D721Med (cell line): ENCODE results near the gene GSTCD.

Experiments
- DNase-seq: peaks from one replicate; pipeline ENCODE4 v3.0.0; 2011; ENCODE audit warnings: low spot score; ENCODE audit not compliant: insufficient read length
- FAIRE-seq: peaks from 2 replicates; lab custom pipeline; 2011; peaks lifted over from hg19 to GRCh38; lab: Jason Lieb, UNC
- CTCF ChIP-seq: IDR thresholded peaks from 2 replicates; pipeline ENCODE4 v1.5.1; 2012; ENCODE audit warnings: mild to moderate bottlenecking, control low read depth; ENCODE audit not compliant: insufficient read depth; ENCODE audit errors: missing control alignments

Gene GSTCD

DNA sequence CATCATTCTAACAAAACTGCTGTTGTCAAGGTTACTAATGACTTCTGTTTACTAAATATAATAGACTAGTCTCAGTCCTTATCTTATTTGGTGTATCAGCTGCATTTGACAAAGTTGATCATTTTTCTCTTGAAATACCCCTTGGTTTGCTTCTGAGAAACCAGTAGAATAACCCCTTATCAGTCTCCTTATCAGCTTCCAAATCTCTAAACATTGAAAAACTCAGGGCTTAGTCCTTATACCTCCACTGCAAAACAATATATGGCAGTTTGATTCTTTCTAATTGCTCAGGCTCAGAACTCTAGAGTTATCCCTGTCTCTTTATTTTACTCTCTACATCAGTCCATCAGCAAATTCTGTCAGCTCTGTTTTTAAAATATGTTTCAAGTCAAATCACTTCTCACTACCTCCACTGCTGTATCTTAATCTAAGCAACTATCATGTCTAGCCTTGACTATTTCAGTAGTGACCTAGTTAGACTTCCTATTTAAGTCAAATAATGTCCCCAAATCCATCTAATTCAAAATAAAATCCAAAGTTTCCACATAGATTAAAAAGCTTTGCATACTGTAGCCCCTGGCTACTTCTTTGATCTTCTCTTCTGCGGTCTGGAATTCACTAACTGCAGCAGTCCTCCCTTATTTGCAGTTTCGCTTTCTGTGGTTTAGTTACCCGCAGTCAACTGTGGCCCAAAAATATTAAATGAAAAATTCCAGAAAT lies 99.6 kb downstream of the GSTCD start:
- FAIRE-seq, result peak; percentile 11
- no peak for TF ChIP-seq CTCF

GRCh38 chr4:105808750-105809041 lies 100.1 kb downstream of the GSTCD start:
- DNase-seq, result no peak
- FAIRE-seq, result no peak

More for the DNA sequence above, 99.6 kb downstream of the GSTCD start:
- DNase-seq, result no peak

GRCh38 chr4:105815701-105816100 lies 107.1 kb downstream of the GSTCD start:
- no peak for TF ChIP-seq CTCF
- FAIRE-seq (no peak), DNase-seq (no peak)

More at GRCh38 chr4:105808750-105809041, 100.1 kb downstream of the GSTCD start:
- TF ChIP-seq CTCF, result no peak

DNA sequence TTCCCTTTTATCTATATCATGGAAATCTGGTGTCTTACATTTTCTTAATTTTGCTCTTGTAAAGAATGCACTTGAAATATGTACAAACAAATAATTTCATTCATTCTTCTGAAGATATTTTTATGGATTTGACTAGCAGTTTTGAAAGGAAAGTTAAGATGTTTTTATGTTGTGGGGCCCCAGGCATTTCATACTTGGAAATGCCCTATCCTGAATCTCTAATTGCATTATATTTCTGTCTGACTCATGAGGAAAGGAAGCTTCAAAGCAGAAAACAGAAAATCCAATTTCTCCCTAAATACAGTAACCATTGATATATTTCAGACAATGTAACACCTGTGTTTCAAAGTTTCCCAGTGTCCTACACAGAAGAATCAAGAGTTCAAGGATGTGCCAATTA lies 113.5 kb downstream of the GSTCD start:
- DNase-seq (no peak), FAIRE-seq (no peak)
- TF ChIP-seq CTCF, result no peak

DNA sequence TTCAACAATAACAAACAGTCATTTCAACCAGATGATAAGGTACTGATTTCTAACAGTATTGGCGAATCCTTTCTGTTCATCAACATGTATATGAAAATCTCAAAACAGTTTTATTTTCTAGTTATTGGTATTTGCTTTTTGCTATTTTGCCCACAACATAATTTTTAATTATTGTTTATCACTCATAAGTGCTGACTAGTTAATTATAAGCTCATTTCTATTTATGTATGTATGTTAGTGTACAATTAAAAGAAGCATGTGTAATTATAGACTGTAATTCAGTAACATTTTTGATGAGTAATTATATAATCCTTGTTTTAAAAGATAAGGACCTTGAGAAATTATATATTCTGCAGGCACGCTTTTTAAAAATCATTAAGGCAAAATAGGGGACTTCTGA lies 119.5 kb downstream of the GSTCD start:
- no peak for DNase-seq
- no peak for TF ChIP-seq CTCF
- FAIRE-seq, result no peak

- TF ChIP-seq CTCF, result no peak
- FAIRE-seq (no peak), DNase-seq (no peak)
These were observed 122.6 kb downstream of the GSTCD start for GRCh38 chr4:105831189-105831588.

DNA sequence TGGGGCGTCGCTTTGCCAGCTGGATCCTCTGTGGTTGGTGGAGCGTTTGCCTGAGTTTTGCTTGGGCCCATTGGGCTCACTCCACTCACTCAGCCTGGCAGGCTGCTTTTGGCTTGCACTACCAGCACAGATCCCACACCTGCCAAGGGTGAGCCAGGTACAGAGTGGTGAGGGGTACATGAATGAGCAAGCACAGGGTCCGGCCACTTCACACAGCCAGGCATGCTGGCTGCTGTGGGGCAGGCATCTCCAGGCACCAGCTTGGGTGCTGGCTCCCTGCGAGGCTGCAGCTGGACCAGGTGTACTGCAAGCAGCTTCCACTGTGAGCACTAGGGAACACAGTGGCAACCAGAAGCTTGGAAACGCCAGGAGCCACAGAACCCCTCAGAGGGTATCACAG lies 126.6 kb downstream of the GSTCD start:
- FAIRE-seq (no peak), DNase-seq (no peak)
- TF ChIP-seq CTCF, result no peak
